Kidney (tissue), 14 donors: Measurements from ENCODE around the gene KATNB1. TPM values are rescaled to one million over a fixed set of nuclear protein-coding genes. Genes with fewer than 3 reads are reported as not detected.

ENCODE experiments used
- DNase-seq, 5 donors: peaks; one replicate each; pipeline ENCODE4 v3.0.0-alpha.2; 2013 to 2020
- FAIRE-seq: peaks from 2 replicates; lab custom pipeline; 2012; peaks lifted over from hg19 to GRCh38; lab: Jason Lieb, UNC
- H3K27ac ChIP-seq, 2 donors: one replicate each; pipeline ENCODE4 v1.7.0; 2013; ENCODE audit warnings: low read depth in 2 of 2, low read length in 2 of 2, inconsistent platforms in 1 of 2
- H3K27me3 ChIP-seq: one replicate; pipeline ENCODE4 v1.7.1; 2013; ENCODE audit warnings: low read length, inconsistent platforms; ENCODE audit not compliant: control insufficient read depth, insufficient read depth
- H3K36me3 ChIP-seq, 3 donors: one replicate each; pipeline versions ENCODE4 v1.7.0 to v1.7.1; 2013; ENCODE audit warnings: low read length in 3 of 3, control low read depth in 1 of 3, inconsistent platforms in 1 of 3; ENCODE audit not compliant: insufficient read depth in 3 of 3, control insufficient read depth in 2 of 3
- H3K4me1 ChIP-seq, 3 donors: one replicate each; pipeline versions ENCODE4 v1.7.0 to v1.7.1; 2013; ENCODE audit warnings: low read length in 3 of 3, inconsistent platforms in 1 of 3, low read depth in 1 of 3; ENCODE audit not compliant: control insufficient read depth in 2 of 3, insufficient read depth in 2 of 3
- H3K4me3 ChIP-seq, 3 donors: one replicate each; pipeline versions ENCODE4 v1.7.0 to v1.8.1; 2013; ENCODE audit warnings: low read length in 3 of 3, control low read depth in 1 of 3, inconsistent platforms in 1 of 3
- H3K9ac ChIP-seq, 3 donors: one replicate each; pipeline versions ENCODE4 v1.7.0 to v1.7.1; 2013; ENCODE audit warnings: low read length in 3 of 3, control low read depth in 1 of 3, inconsistent platforms in 1 of 3
- H3K9me3 ChIP-seq, 3 donors: one replicate each; pipeline versions ENCODE4 v1.7.0 to v1.7.1; 2013; ENCODE audit warnings: low read length in 3 of 3, control low read depth in 1 of 3, inconsistent platforms in 1 of 3; ENCODE audit not compliant: control insufficient read depth in 2 of 3, insufficient read depth in 1 of 3
- intact Hi-C: fragments of 100-400 bp; cut with DNase I; formaldehyde crosslinking; loops from one replicate; pipeline ENCODE4 v1.11.1; 2022
- polyA plus RNA-seq: library from polyadenylated mRNA; stranded (reverse); fragments of 350-450 nt; fragmentation: Illumina TruSeq; extraction: RNeasy Lipid Tissue Mini Kit (QIAGEN cat#74804); gene quantifications from one replicate; pipeline ENCODE4 v1.2.3, GENCODE V29; 2014; ENCODE audit warnings: low read depth, low replicate concordance; ENCODE audit not compliant: insufficient read depth
- total RNA-seq: library from RNA; stranded (reverse); fragmentation: NEBNext Ultra II Directional; extraction: Animal tissue kit (Norgen Biotek cat#: 25700); gene quantifications from one replicate; pipeline ENCODE4 v1.2.1, GENCODE V29; 2021
- TF ChIP-seq, protein P1 (sequence below): IDR thresholded peaks from 3 replicates; pipeline ENCODE4 v1.5.1; 2012; ENCODE audit warnings: mild to moderate bottlenecking, moderate library complexity, borderline replicate concordance; ENCODE audit not compliant: insufficient read depth; ENCODE audit errors: extremely low read depth
- donor health status: control.
- donor health status: control.
- donor health status: control.
- donor health status: control.
- donor health status: control.
- donor health status: DM: yes; HTN: yes; CAD: no.
- donor health status: Normal renal cell carcinoma (clear cell type).

Gene KATNB1
- total and polyA plus RNA-seq, 2 donors from 2014 or later: 13.9 to 14.5 TPM

DNA sequence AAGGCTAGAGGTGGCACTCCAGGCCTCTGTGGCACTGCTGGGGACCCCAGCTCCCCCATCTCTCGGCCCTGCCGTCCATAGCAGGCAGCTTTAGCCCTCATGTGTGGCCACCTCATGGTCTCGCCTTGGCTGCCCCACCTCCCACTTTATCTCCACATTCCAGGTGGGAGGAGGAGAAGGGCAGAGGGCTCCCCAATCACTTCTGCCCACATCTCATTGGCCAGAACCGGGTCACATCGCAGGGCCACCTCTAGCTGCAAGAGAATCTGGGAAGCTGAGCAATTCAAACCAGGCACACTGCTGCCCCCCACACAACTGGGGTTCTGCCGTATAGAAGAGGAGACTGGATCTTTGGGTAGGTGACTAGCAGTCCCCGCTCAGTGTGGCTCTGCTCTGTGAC lies 39.3 kb upstream of the KATNB1 start:
- Histone ChIP-seq H3K27ac (no peak overlapping the region), H3K4me1 (peaks cover 0 to 4% (median 0%) of the 10 kb centered on the region in 3 donors), H3K4me3 (no peak overlapping the region), H3K27me3 (no peaks in the 10 kb centered on the region), H3K9me3 (no peaks in the 10 kb centered on the region), H3K36me3 (no peaks in the 10 kb centered on the region), H3K9ac (no peak overlapping the region)
- DNase-seq (no peak), FAIRE-seq (no peak)
- TF ChIP-seq, protein P1, sequence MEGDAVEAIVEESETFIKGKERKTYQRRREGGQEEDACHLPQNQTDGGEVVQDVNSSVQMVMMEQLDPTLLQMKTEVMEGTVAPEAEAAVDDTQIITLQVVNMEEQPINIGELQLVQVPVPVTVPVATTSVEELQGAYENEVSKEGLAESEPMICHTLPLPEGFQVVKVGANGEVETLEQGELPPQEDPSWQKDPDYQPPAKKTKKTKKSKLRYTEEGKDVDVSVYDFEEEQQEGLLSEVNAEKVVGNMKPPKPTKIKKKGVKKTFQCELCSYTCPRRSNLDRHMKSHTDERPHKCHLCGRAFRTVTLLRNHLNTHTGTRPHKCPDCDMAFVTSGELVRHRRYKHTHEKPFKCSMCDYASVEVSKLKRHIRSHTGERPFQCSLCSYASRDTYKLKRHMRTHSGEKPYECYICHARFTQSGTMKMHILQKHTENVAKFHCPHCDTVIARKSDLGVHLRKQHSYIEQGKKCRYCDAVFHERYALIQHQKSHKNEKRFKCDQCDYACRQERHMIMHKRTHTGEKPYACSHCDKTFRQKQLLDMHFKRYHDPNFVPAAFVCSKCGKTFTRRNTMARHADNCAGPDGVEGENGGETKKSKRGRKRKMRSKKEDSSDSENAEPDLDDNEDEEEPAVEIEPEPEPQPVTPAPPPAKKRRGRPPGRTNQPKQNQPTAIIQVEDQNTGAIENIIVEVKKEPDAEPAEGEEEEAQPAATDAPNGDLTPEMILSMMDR: no peak
- intact Hi-C loops: no loop called here

DNA sequence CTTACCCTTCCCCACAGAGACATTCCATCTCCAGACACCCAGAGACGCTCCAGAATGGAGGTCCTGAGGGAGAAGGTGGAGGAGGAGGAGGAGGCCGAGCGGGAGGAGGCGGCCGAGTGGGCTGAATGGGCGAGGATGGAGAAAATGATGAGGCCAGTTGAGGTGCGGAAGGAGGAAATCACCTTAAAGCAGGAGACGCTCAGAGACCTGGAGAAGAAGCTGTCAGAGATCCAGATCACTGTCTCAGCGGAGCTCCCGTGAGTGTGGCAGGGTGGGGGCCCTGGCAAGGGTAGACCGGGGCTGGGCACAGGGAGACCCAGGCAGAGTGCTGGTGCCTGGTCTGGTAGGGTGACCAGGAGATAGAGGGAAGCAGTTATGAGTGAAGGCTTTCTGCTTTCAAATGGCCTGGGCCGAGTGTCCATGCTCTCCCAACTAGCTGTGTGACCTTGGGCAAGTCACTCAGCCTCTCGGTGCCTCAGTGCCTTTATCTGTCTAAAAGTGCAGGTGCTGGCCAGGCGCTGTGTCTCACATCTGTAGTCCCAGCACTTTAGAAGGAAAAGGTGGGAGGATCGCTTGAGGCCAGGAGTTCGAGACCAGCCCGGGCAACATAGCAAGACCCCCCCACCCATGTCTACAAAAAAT lies 37.6 kb upstream of the KATNB1 start:
- Histone ChIP-seq H3K36me3 (no peaks in the 10 kb centered on the region), H3K27ac (no peak overlapping the region), H3K9ac (no peak overlapping the region), H3K27me3 (no peaks in the 10 kb centered on the region), H3K9me3 (no peaks in the 10 kb centered on the region), H3K4me1 (peaks cover 0 to 4% (median 0%) of the 10 kb centered on the region in 3 donors), H3K4me3 (no peak overlapping the region)
- FAIRE-seq (no peak), DNase-seq (no peak)
- intact Hi-C loops: no loop called here
- TF ChIP-seq, protein P1: no peak

DNA sequence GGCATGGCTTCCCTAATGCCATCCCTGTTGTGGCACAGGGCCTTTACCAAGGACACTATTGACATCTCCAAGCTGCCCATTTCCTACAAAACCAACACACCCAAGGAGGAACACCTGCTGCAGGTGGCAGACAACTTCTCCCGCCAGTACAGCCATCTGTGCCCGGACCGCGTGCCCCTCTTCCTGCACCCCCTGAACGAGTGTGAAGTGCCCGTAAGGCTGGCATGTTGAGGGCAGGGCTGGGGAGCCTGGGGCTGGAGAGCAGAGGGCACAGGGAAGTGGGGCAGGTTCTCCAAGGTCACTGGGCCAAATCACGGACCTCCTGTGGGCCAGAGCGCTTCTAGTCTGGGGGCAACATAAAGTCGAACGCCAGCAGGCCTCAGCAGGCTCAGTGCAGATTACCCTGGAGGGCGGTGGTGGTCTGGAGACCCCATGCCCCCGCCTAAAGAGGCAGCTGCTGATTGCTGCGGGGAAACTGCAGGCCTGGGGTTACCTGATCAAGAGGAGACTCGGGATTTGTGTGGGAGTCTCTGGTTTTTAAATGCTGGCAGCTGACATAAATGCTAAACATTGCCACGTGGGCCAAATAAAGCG lies 36.7 kb upstream of the KATNB1 start:
- H3K9ac ChIP-seq: no peak overlapping the region
- intact Hi-C loops: no loop called here
- H3K27me3 ChIP-seq: no peaks in the 10 kb centered on the region
- H3K9me3 ChIP-seq: no peaks in the 10 kb centered on the region
- no peak overlapping the region for H3K4me3 ChIP-seq
- H3K36me3 ChIP-seq: no peaks in the 10 kb centered on the region
- TF ChIP-seq, protein P1: no peak
- no peak for FAIRE-seq
- peaks cover 0 to 4% (median 0%) of the 10 kb centered on the region in 3 donors for H3K4me1 ChIP-seq
- no peak overlapping the region for H3K27ac ChIP-seq
- DNase-seq: no peak
